IMR-90 (cell line): ENCODE data around the gene PTPRN2. TPM values are rescaled to one million over a fixed set of nuclear protein-coding genes. Genes with fewer than 3 reads are reported as not detected.

Experiments
- ATAC-seq: fragments of 200-7000 bp; cut with Tn5 transposase; 2 replicates; pipeline ENCODE4 v1.9.1; 2020; ENCODE audit warnings: low read depth, mild to moderate bottlenecking, moderate library complexity
- BruUV-seq: library from RNA; stranded (reverse); fragments of 400-500 nt; replicated peaks from 2 replicates; lab custom pipeline; 2021; lab: Mats Ljungman, UMichigan
- CTCF ChIA-PET: fragments of 300-600 bp; formaldehyde crosslinking; extraction: SDS; loops from one replicate; lab custom pipeline; 2021; ENCODE audit warnings: antibody characterized with exemption; lab: Yijun Ruan, JAX
- POLR2A ChIA-PET: fragments of 300-600 bp; sonication (Branson Sonifier 250); formaldehyde crosslinking; loops from one replicate; lab custom pipeline; 2022; ENCODE audit warnings: antibody characterized with exemption; ENCODE audit not compliant: unreplicated experiment; lab: Charles Lee
- DNase-seq: peaks from one replicate; pipeline ENCODE4 v3.0.0; 2013
- H2AFZ ChIP-seq: replicated peaks from 2 replicates; pipeline ENCODE3; 2013; ENCODE audit warnings: low read length, mild to moderate bottlenecking; ENCODE audit not compliant: poor library complexity
- H2AK5ac ChIP-seq: 2 replicates; pipeline ENCODE4 v1.6.1; 2013; ENCODE audit warnings: low read depth, low read length, inconsistent platforms
- H2AK9ac ChIP-seq: replicated peaks from 2 replicates; pipeline ENCODE3; 2013; ENCODE audit warnings: mild to moderate bottlenecking, low read depth, low read length, moderate library complexity; ENCODE audit not compliant: poor library complexity
- H2BK120ac ChIP-seq: 2 replicates; pipeline ENCODE4 v1.6.1; 2013; ENCODE audit warnings: low read depth, low read length, inconsistent platforms
- H2BK15ac ChIP-seq: 3 replicates; pipeline ENCODE4 v1.6.1; 2013; ENCODE audit warnings: low read depth, low read length, inconsistent platforms
- H2BK20ac ChIP-seq: 2 replicates; pipeline ENCODE4 v1.6.1; 2013; ENCODE audit warnings: low read depth, mild to moderate bottlenecking, inconsistent platforms, low read length, moderate library complexity
- H2BK5ac ChIP-seq: 2 replicates; pipeline ENCODE4 v1.6.1; 2013; ENCODE audit warnings: mild to moderate bottlenecking, low read depth, low read length, inconsistent platforms; ENCODE audit not compliant: poor library complexity, severe bottlenecking
- H3K14ac ChIP-seq: replicated peaks from 2 replicates; pipeline ENCODE4 v1.6.1; 2013; ENCODE audit warnings: low read depth, low read length, inconsistent platforms
- H3K18ac ChIP-seq: 2 replicates; pipeline ENCODE4 v1.6.1; 2013; ENCODE audit warnings: low read depth, low read length, control low read depth
- H3K23ac ChIP-seq: 2 replicates; pipeline ENCODE4 v1.6.1; 2013; ENCODE audit warnings: low read depth, low read length, inconsistent platforms
- H3K27ac ChIP-seq: 2 replicates; pipeline ENCODE4 v1.5.1; 2013; ENCODE audit warnings: mild to moderate bottlenecking, control low read depth, low read length; ENCODE audit not compliant: insufficient read depth
- H3K27me3 ChIP-seq: 2 replicates; pipeline ENCODE4 v1.6.1; 2013; ENCODE audit warnings: low read length; ENCODE audit not compliant: control insufficient read depth, insufficient read depth
- H3K36me3 ChIP-seq: 2 replicates; pipeline ENCODE4 v1.6.1; 2013; ENCODE audit warnings: low read length, mixed read lengths; ENCODE audit not compliant: control insufficient read depth, insufficient read depth
- H3K4ac ChIP-seq: 2 replicates; pipeline ENCODE4 v1.6.1; 2013; ENCODE audit warnings: low read depth, low read length, inconsistent platforms
- H3K4me1 ChIP-seq: 2 replicates; pipeline ENCODE4 v1.6.1; 2013; ENCODE audit warnings: low read length, mixed read lengths; ENCODE audit not compliant: control insufficient read depth, insufficient read depth
- H3K4me2 ChIP-seq: 2 replicates; pipeline ENCODE4 v1.6.1; 2013; ENCODE audit warnings: low read depth, mild to moderate bottlenecking, control low read depth, low read length, moderate library complexity
- H3K4me3 ChIP-seq: 2 replicates; pipeline ENCODE4 v1.5.1; 2013; ENCODE audit warnings: low read depth, mild to moderate bottlenecking, control low read depth, low read length, moderate library complexity; ENCODE audit not compliant: insufficient read depth
- H3K56ac ChIP-seq: 2 replicates; pipeline ENCODE4 v1.6.1; 2013; ENCODE audit warnings: low read length, inconsistent platforms; ENCODE audit not compliant: insufficient read depth; ENCODE audit errors: extremely low read depth
- H3K79me1 ChIP-seq, 2 experiments: 2 replicates each; pipeline ENCODE4 v1.6.1; 2013; ENCODE audit warnings: low read length in 2 of 2, inconsistent platforms in 1 of 2, low read depth in 1 of 2
- H3K9ac ChIP-seq: 2 replicates; pipeline ENCODE4 v1.6.1; 2013; ENCODE audit warnings: low read depth, low read length, control low read depth
- H3K9me1 ChIP-seq: 2 replicates; pipeline ENCODE4 v1.6.1; 2013; ENCODE audit warnings: low read length, inconsistent platforms; ENCODE audit not compliant: insufficient read depth
- H3K9me3 ChIP-seq: 2 replicates; pipeline ENCODE4 v1.6.1; 2013; ENCODE audit warnings: low read length; ENCODE audit not compliant: control insufficient read depth, insufficient read depth
- H4K20me1 ChIP-seq: 2 replicates; pipeline ENCODE4 v1.6.1; 2013; ENCODE audit warnings: low read length, inconsistent platforms; ENCODE audit not compliant: insufficient read depth
- H4K5ac ChIP-seq: 2 replicates; pipeline ENCODE4 v1.6.1; 2013; ENCODE audit warnings: mild to moderate bottlenecking, low read depth, low read length, control low read depth
- H4K8ac ChIP-seq, 2 experiments: 2 replicates each; pipeline ENCODE4 v1.6.1; 2013; ENCODE audit warnings: low read depth in 2 of 2, low read length in 2 of 2, control low read depth in 1 of 2, inconsistent platforms in 1 of 2
- H4K91ac ChIP-seq: 2 replicates; pipeline ENCODE4 v1.6.1; 2013; ENCODE audit warnings: low read depth, low read length, inconsistent platforms; ENCODE audit not compliant: insufficient read depth
- BHLHE40 ChIP-seq: fragments of 150-350 bp; IDR thresholded peaks from 2 replicates; pipeline ENCODE4 v1.6.1; 2016; ENCODE audit warnings: mild to moderate bottlenecking, low read depth, low read length
- CEBPB ChIP-seq: IDR thresholded peaks from 2 replicates; pipeline ENCODE4 v1.6.1; 2012; ENCODE audit warnings: low read depth, low read length, improper control_type of control experiment
- CHD1 ChIP-seq: IDR thresholded peaks from 2 replicates; pipeline ENCODE4 v1.6.1; 2012; ENCODE audit warnings: low read depth, low read length, improper control_type of control experiment
- CTCF ChIP-seq: conservative IDR thresholded peaks from 2 replicates; pipeline ENCODE4 v1.5.1; 2012; ENCODE audit warnings: mild to moderate bottlenecking, low read depth, low read length, improper control_type of control experiment
- ELK1 ChIP-seq: fragments of 150-350 bp; IDR thresholded peaks from 2 replicates; pipeline ENCODE4 v1.6.1; 2016; ENCODE audit warnings: low read depth, mild to moderate bottlenecking, low read length, moderate library complexity, borderline replicate concordance
- FOS ChIP-seq: fragments of 150-350 bp; IDR thresholded peaks from 2 replicates; pipeline ENCODE4 v1.6.1; 2016; ENCODE audit warnings: low read depth, low read length
- MAFK ChIP-seq: IDR thresholded peaks from 2 replicates; pipeline ENCODE4 v1.6.1; 2012; ENCODE audit warnings: low read depth, low read length, improper control_type of control experiment
- MAZ ChIP-seq: IDR thresholded peaks from 2 replicates; pipeline ENCODE4 v1.6.1; 2012; ENCODE audit warnings: low read depth, mild to moderate bottlenecking, low read length, improper control_type of control experiment, moderate library complexity, borderline replicate concordance
- MXI1 ChIP-seq: IDR thresholded peaks from 2 replicates; pipeline ENCODE4 v1.6.1; 2012; ENCODE audit warnings: low read depth, mild to moderate bottlenecking, low read length, moderate library complexity, borderline replicate concordance
- NFE2L2 ChIP-seq: fragments of 150-350 bp; IDR thresholded peaks from 2 replicates; pipeline ENCODE4 v1.6.1; 2016; ENCODE audit warnings: low read depth, mild to moderate bottlenecking, low read length
- POLR2A ChIP-seq: IDR thresholded peaks from 2 replicates; pipeline ENCODE4 v1.6.1; 2012; ENCODE audit warnings: mild to moderate bottlenecking, low read depth, low read length
- RAD21 ChIP-seq: IDR thresholded peaks from 2 replicates; pipeline ENCODE4 v1.6.1; 2012; ENCODE audit warnings: low read length, improper control_type of control experiment
- RCOR1 ChIP-seq: IDR thresholded peaks from 2 replicates; pipeline ENCODE4 v1.6.1; 2012; ENCODE audit warnings: mild to moderate bottlenecking, low read length, improper control_type of control experiment; ENCODE audit not compliant: insufficient replicate concordance
- RFX5 ChIP-seq: IDR thresholded peaks from 2 replicates; pipeline ENCODE4 v1.8.0; 2012; ENCODE audit warnings: low read depth, mild to moderate bottlenecking, low read length, moderate library complexity
- SMC3 ChIP-seq: fragments of 150-350 bp; IDR thresholded peaks from 2 replicates; pipeline ENCODE4 v1.6.1; 2016; ENCODE audit warnings: low read depth, mild to moderate bottlenecking, antibody characterized with exemption, low read length, moderate library complexity
- USF2 ChIP-seq: fragments of 150-350 bp; IDR thresholded peaks from 2 replicates; pipeline ENCODE4 v1.6.1; 2017; ENCODE audit warnings: mild to moderate bottlenecking, antibody characterized with exemption, low read length, low read depth
- WGBS, 2 experiments: methylation state at CpG; one replicate each; pipeline versions ENCODE4 v1.1.5 to v1.1.7; 2013; ENCODE audit warnings: missing lambda C conversion rate in 2 of 2; ENCODE audit not compliant: insufficient read length in 1 of 2; ENCODE audit errors: extremely low coverage in 2 of 2; 5-methylcytosine and 5-hydroxymethylcytosine counted together
- dilution Hi-C: fragments of 300-500 bp; cut with HindIII; formaldehyde crosslinking; loops from one replicate; pipeline ENCODE4 v1.14.3; 2018; ENCODE audit warnings: low sequenced_read_pairs; ENCODE audit not compliant: unreplicated experiment
- in situ Hi-C: fragments of 300-500 bp; cut with MboI; formaldehyde crosslinking; loops from 3 replicates; pipeline ENCODE4 v1.14.3; 2019; ENCODE audit warnings: low sequenced_read_pairs, inconsistent platforms, mixed read lengths
- intact Hi-C: fragments of 100-400 bp; cut with micrococcal nuclease; formaldehyde crosslinking; loops from 2 replicates; pipeline ENCODE4 v1.10.0; 2022
- polyA plus RNA-seq, 3 experiments: library from polyadenylated mRNA; depleted of rRNA; stranded (reverse); fragments of >200 nt; gene quantifications; 2 replicates each; pipeline ENCODE4 v1.2.3, GENCODE V29; 2012; ENCODE audit warnings: low replicate concordance in 1 of 3
- total RNA-seq: library from RNA; depleted of rRNA; stranded (reverse); fragments of >200 nt; gene quantifications from 2 replicates; pipeline ENCODE4 v1.2.3, GENCODE V29; 2012

PTPRN2 gene
- total and polyA plus RNA-seq, 2 of the 4 experiments (the other 2 are of a cell fraction): 0.03 TPM; not detected in 1

GRCh38 chr7:158454631-158455030, 133.0 kb downstream of the PTPRN2 start:
- Histone ChIP-seq H3K36me3 (no peaks in the 10 kb centered on the region), H3K4me2 (no peak overlapping the region), H2AK9ac (no peak overlapping the region), H2AFZ (no peak overlapping the region), H3K14ac (no peak overlapping the region), H2BK20ac (no peak overlapping the region), H2BK120ac (no peak overlapping the region), H3K18ac (no peak overlapping the region), H3K23ac (no peak overlapping the region), H3K4ac (no peak overlapping the region), H4K8ac (no peak overlapping the region), H3K9me1 (no peaks in the 10 kb centered on the region), H4K5ac (no peak overlapping the region), H4K91ac (no peak overlapping the region), H2BK15ac (no peak overlapping the region), H4K20me1 (no peaks in the 10 kb centered on the region), H2AK5ac (no peak overlapping the region), H3K27me3 (no peaks in the 10 kb centered on the region), H3K4me1 (no peaks in the 10 kb centered on the region), H3K27ac (no peak overlapping the region), H3K4me3 (no peak overlapping the region), H3K9ac (no peak overlapping the region), H3K79me1 (no peaks in the 10 kb centered on the region), H2BK5ac (no peak overlapping the region), H3K56ac (no peak overlapping the region), H3K9me3 (peaks cover 55% of the 10 kb centered on the region)
- in situ Hi-C loops (no loop called here), intact Hi-C loops (no loop called here), dilution Hi-C loops (no loop called here)
- POLR2A ChIA-PET: no interaction called here
- no peak for TF ChIP-seq BHLHE40
- TF ChIP-seq RCOR1: no peak
- TF ChIP-seq POLR2A: no peak
- TF ChIP-seq MAFK: no peak
- no peak for TF ChIP-seq CTCF
- TF ChIP-seq NFE2L2: no peak
- TF ChIP-seq RFX5: no peak
- TF ChIP-seq USF2: no peak
- no peak for TF ChIP-seq CHD1
- no peak for TF ChIP-seq MXI1
- no peak for TF ChIP-seq ELK1
- TF ChIP-seq MAZ: no peak
- no peak for TF ChIP-seq RAD21
- no peak for TF ChIP-seq FOS
- TF ChIP-seq SMC3: no peak
- TF ChIP-seq CEBPB: no peak
- no peak for DNase-seq
- BruUV-seq: no TSS peak
- 50% methylated on average over 2 of the region's 8 CpGs; no CpG with 5 or more reads in 1 of the 2 experiments for WGBS, 2 experiments
- ATAC-seq: no peak
- CTCF ChIA-PET: no interaction called here
